ENCODE measurements around the gene MTMR2. TPM values are rescaled to one million over a fixed set of nuclear protein-coding genes. Genes with fewer than 3 reads are reported as not detected.

The MTMR2 gene
- total RNA-seq, 1 experiment from 2014 or later = 59.0 TPM

DNA sequence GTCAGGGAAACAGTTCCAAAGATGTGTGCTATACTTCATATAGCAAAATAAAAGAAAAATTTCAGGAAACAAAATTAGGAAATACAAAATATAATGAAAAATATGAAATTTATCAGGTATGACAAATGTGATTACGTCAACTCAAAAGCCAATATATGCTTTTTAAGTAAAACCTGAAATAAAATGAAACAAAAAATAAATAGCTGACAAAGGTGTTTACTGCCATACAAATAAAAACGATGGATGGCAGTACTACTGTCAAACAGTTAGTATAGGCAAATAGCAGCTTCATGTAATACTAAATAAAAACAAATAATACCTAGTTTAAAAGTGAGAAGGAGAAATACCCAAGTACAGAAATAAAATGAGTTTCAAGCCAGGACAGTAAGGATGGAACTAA is 119.9 kb downstream of the MTMR2 start:
- TF ChIP-seq, protein P1, sequence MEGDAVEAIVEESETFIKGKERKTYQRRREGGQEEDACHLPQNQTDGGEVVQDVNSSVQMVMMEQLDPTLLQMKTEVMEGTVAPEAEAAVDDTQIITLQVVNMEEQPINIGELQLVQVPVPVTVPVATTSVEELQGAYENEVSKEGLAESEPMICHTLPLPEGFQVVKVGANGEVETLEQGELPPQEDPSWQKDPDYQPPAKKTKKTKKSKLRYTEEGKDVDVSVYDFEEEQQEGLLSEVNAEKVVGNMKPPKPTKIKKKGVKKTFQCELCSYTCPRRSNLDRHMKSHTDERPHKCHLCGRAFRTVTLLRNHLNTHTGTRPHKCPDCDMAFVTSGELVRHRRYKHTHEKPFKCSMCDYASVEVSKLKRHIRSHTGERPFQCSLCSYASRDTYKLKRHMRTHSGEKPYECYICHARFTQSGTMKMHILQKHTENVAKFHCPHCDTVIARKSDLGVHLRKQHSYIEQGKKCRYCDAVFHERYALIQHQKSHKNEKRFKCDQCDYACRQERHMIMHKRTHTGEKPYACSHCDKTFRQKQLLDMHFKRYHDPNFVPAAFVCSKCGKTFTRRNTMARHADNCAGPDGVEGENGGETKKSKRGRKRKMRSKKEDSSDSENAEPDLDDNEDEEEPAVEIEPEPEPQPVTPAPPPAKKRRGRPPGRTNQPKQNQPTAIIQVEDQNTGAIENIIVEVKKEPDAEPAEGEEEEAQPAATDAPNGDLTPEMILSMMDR (conservative IDR thresholded peaks at IDR 0.05) = no peak
- no peak overlapping the region for H3K27ac Mint-ChIP-seq
- no peaks in the 10 kb centered on the region; the same call in 1 of the 2 replicates for H3K79me2 ChIP-seq (ENCODE audit: insufficient read depth, low read length)
- no peak overlapping the region for H2AK5ac ChIP-seq (ENCODE audit: insufficient read length, low read length)
- no peak overlapping the region for H3K18ac ChIP-seq (ENCODE audit: insufficient read length, low read depth, low read length)
- H2AFZ ChIP-seq (ENCODE audit: low read length) = no peak overlapping the region
- H3K9me3 ChIP-seq (ENCODE audit: control insufficient read depth, low read depth, low read length) = no peaks in the 10 kb centered on the region
- H4K20me1 ChIP-seq (ENCODE audit: control insufficient read depth, insufficient read depth, insufficient read length) = no peaks in the 10 kb centered on the region
- no peak overlapping the region for H2BK15ac ChIP-seq (ENCODE audit: low read depth, low read length)
- no peak overlapping the region for H3K4ac ChIP-seq (ENCODE audit: low read depth, low read length)
- no peak overlapping the region for H4K5ac ChIP-seq (ENCODE audit: insufficient read length, low read depth, low read length)
- WGBS (ENCODE audit: extremely low coverage, insufficient read length, low lambda C conversion rate) = no CpG with 5 or more reads among the region's 2 CpGs
- DNase-seq = no peak
- H3T11ph ChIP-seq (ENCODE audit: low read length) = no peak overlapping the region
- no peaks in the 10 kb centered on the region for H3K79me1 ChIP-seq (ENCODE audit: insufficient read depth, low read depth, low read length, poor library complexity, severe bottlenecking)
- no peaks in the 10 kb centered on the region for H3K27me3 Mint-ChIP-seq (ENCODE audit: low read depth)
- no peak overlapping the region for H3K23ac ChIP-seq (ENCODE audit: insufficient read length, low read depth, low read length)
- no peak overlapping the region for H3K4me2 ChIP-seq (ENCODE audit: insufficient read depth, insufficient read length, low read length)
- peaks cover 63 to 89% (median 88%) of the 10 kb centered on the region in 3 experiments for H3K36me3 Mint-ChIP-seq (ENCODE audit: insufficient read depth in 1 of 3, low read depth in 3 of 3)
- no peak overlapping the region for H3K56ac ChIP-seq (ENCODE audit: insufficient read length, low read depth, low read length)
- no peak overlapping the region for H3K27ac ChIP-seq (ENCODE audit: insufficient read length, low read depth, low read length)
- no peak overlapping the region for H3K4me3 Mint-ChIP-seq
- H3K4me1 ChIP-seq (ENCODE audit: insufficient read depth, low read length) = no peaks in the 10 kb centered on the region
- H3K9ac ChIP-seq (ENCODE audit: extremely low read depth, insufficient read length, low read length) = no peak overlapping the region
- H3K27me3 ChIP-seq (ENCODE audit: insufficient read depth, low read length) = no peaks in the 10 kb centered on the region
- no peak overlapping the region for H2BK5ac ChIP-seq (ENCODE audit: insufficient read length, low read length)
- no peaks in the 10 kb centered on the region for H3K4me1 Mint-ChIP-seq
- no peak overlapping the region for H4K91ac ChIP-seq (ENCODE audit: insufficient read length, low read depth, low read length)
- no peak overlapping the region for H4K8ac ChIP-seq (replicated peaks; ENCODE audit: insufficient read length, low read depth, low read length)
- H2BK120ac ChIP-seq (ENCODE audit: low read depth, low read length, poor library complexity, severe bottlenecking) = no peak overlapping the region
- H3K14ac ChIP-seq (ENCODE audit: insufficient read depth, low read length) = no peak overlapping the region
- H2BK20ac ChIP-seq (ENCODE audit: low read depth, low read length, poor library complexity, severe bottlenecking) = no peak overlapping the region
- H2BK12ac ChIP-seq (ENCODE audit: insufficient read length, low read depth, low read length) = no peak overlapping the region
- peaks cover 21 to 33% of the 10 kb centered on the region in 2 experiments; a peak in 4 of 5 replicates for H3K9me3 Mint-ChIP-seq
- H3K23me2 ChIP-seq (ENCODE audit: insufficient read length, low read depth, low read length, poor library complexity, severe bottlenecking) = no peaks in the 10 kb centered on the region

All from H9 (cell line).